Measurements from ENCODE around the gene ERN1. TPM values are rescaled to one million over a fixed set of nuclear protein-coding genes. Genes with fewer than 3 reads are reported as not detected.

ERN1 gene
- total and polyA plus RNA-seq, 2 donors from 2014 or later, result 2.8 to 37.0 TPM

- no peak for TF ChIP-seq CTCF (IDR thresholded peaks at IDR 0.05; ENCODE audit: borderline replicate concordance, extremely low read depth, insufficient read depth)
- FAIRE-seq (no peak), DNase-seq (no peak)
- Histone ChIP-seq H3K36me3 (ENCODE audit: control insufficient read depth in 2 of 3, insufficient read depth in 3 of 3, low read length in 3 of 3) (no peaks in the 10 kb centered on the region), H3K9me3 (ENCODE audit: control insufficient read depth in 2 of 3, insufficient read depth in 1 of 3, low read length in 3 of 3) (no peaks in the 10 kb centered on the region), H3K9ac (ENCODE audit: low read length in 3 of 3) (no peak overlapping the region), H3K27ac (ENCODE audit: low read depth in 2 of 2, low read length in 2 of 2) (no peak overlapping the region), H3K4me1 (ENCODE audit: control insufficient read depth in 2 of 3, insufficient read depth in 2 of 3, low read depth in 1 of 3, low read length in 3 of 3) (no peaks in the 10 kb centered on the region), H3K27me3 (ENCODE audit: control insufficient read depth, insufficient read depth, low read length) (no peaks in the 10 kb centered on the region), H3K4me3 (ENCODE audit: low read length in 3 of 3) (no peak overlapping the region)
- intact Hi-C loops (cut with DNase I), result loop anchor here (10.0 kb wide), 2 partner anchors 74 to 224 kb away; partner anchors contain the start of genes CSHL1 and GH1
Measured at GRCh38 chr17:64138441-64138840, 8.5 kb upstream of the ERN1 start.

DNA sequence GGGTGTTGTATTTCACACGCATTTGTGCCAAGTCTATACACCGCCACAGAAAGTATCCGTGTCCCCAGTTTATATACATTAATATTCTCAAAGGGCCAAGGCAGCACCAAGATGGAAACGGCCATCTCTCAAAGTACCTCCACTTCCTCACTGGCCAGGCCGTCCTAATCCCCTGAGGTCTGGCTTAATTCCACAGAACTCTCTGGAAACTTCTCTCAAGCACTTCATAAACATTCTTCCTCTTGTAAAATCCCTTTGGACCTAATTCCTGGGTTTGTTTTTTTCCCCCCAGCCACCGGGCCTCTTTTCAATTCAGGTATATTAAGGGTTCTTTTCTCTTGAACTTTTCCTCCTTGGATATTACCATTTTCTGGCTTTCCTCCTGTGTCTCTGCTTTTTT lies 5.1 kb upstream of the ERN1 start:
- DNase-seq, result no peak
- no peak for TF ChIP-seq CTCF (IDR thresholded peaks at IDR 0.05; ENCODE audit: borderline replicate concordance, extremely low read depth, insufficient read depth)
- no peak overlapping the region for H3K9ac ChIP-seq (ENCODE audit: low read length in 3 of 3)
- H3K36me3 ChIP-seq (ENCODE audit: control insufficient read depth in 2 of 3, insufficient read depth in 3 of 3, low read length in 3 of 3), result no peaks in the 10 kb centered on the region
- no peaks in the 10 kb centered on the region for H3K9me3 ChIP-seq (ENCODE audit: control insufficient read depth in 2 of 3, insufficient read depth in 1 of 3, low read length in 3 of 3)
- H3K4me3 ChIP-seq (ENCODE audit: low read length in 3 of 3), result no peak overlapping the region
- H3K4me1 ChIP-seq (ENCODE audit: control insufficient read depth in 2 of 3, insufficient read depth in 2 of 3, low read depth in 1 of 3, low read length in 3 of 3), result peaks cover 0 to 4% (median 0%) of the 10 kb centered on the region in 3 donors
- intact Hi-C loops (cut with DNase I), result loop anchor here (5.0 to 10.0 kb wide), 3 partner anchors 70 to 220 kb away; partner anchors contain the start of genes CSHL1 and GH1
- FAIRE-seq, result no peak
- no peaks in the 10 kb centered on the region for H3K27me3 ChIP-seq (ENCODE audit: control insufficient read depth, insufficient read depth, low read length)
- no peak overlapping the region for H3K27ac ChIP-seq (ENCODE audit: low read depth in 2 of 2, low read length in 2 of 2)

DNA sequence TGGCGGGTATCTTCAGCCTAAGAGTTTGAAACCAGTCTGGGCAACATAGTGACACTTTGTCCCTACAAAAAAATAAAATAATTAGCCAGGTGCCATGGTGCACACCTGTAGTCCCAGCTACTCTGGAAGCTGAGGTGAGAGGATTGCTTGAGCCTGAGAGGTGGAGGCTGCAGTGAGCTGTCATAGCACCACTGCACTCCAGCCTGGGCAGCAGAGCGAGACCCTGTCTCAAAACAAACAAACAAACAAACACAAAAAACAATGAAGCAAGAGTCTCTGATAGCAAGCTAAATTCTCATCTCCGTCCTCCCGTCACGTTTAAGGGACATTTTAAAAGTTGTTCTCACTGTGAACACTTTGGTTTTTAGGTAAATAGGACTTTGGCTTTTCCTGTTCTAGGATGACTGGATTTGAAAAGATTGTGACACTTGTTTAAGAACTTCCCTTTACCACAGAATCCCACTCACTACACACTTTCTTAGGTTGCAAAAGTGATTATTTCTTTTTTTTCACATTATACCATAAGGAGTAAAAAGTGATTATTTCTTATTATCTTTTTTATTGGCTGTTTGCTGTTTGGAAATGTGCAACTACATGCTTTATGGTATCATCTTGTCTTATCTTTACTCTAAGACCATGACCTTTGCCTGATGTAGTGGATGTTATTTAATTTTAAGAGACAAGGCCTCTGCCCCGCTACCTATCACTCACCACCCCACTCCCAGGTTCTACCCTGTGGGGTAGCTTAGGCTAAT lies 4.4 kb upstream of the ERN1 start:
- peaks cover 0 to 4% (median 0%) of the 10 kb centered on the region in 3 donors for H3K4me1 ChIP-seq (ENCODE audit: control insufficient read depth in 2 of 3, insufficient read depth in 2 of 3, low read depth in 1 of 3, low read length in 3 of 3)
- no peaks in the 10 kb centered on the region for H3K36me3 ChIP-seq (ENCODE audit: control insufficient read depth in 2 of 3, insufficient read depth in 3 of 3, low read length in 3 of 3)
- no peaks in the 10 kb centered on the region for H3K27me3 ChIP-seq (ENCODE audit: control insufficient read depth, insufficient read depth, low read length)
- H3K27ac ChIP-seq (ENCODE audit: low read depth in 2 of 2, low read length in 2 of 2), result no peak overlapping the region
- no peaks in the 10 kb centered on the region for H3K9me3 ChIP-seq (ENCODE audit: control insufficient read depth in 2 of 3, insufficient read depth in 1 of 3, low read length in 3 of 3)
- TF ChIP-seq CTCF (IDR thresholded peaks at IDR 0.05; ENCODE audit: borderline replicate concordance, extremely low read depth, insufficient read depth), result no peak
- H3K9ac ChIP-seq (ENCODE audit: low read length in 3 of 3), result no peak overlapping the region
- DNase-seq, result no peak
- intact Hi-C loops (cut with DNase I), result loop anchor here (5.0 to 10.0 kb wide), 3 partner anchors 70 to 220 kb away; partner anchors contain the start of genes CSHL1 and GH1
- no peak overlapping the region for H3K4me3 ChIP-seq (ENCODE audit: low read length in 3 of 3)
- FAIRE-seq, result no peak
